C4-2B (cell line): Measurements from ENCODE around the gene LHFPL6.

Experiments
- CTCF ChIP-seq: fragments of 450-650 bp; conservative IDR thresholded peaks from 2 replicates; pipeline ENCODE4 v1.5.1; 2017; ENCODE audit warnings: mild to moderate bottlenecking
- ZFX ChIP-seq: fragments of 450-650 bp; IDR thresholded peaks from 2 replicates; pipeline ENCODE4 v1.6.1; 2017

- TF ChIP-seq CTCF (no peak), ZFX (no peak)
Observed at GRCh38 chr13:39329182-39329639, 273.8 kb downstream of the LHFPL6 start.
